Nephron progenitor cell (in vitro differentiated cells): Measurements from ENCODE around the gene ADAMTS3.

Source experiments
- DNase-seq: peaks from one replicate; pipeline ENCODE4 v3.0.0; 2021
- H3K27ac Mint-ChIP-seq: 2 replicates; pipeline ENCODE4 v1.8.0; 2021; ENCODE audit warnings: mild to moderate bottlenecking, moderate library complexity, mixed read lengths
- H3K27me3 Mint-ChIP-seq: 2 replicates; pipeline ENCODE4 v1.8.0; 2021; ENCODE audit warnings: mild to moderate bottlenecking, low read depth, mixed read lengths; ENCODE audit not compliant: poor library complexity
- H3K36me3 Mint-ChIP-seq: 2 replicates; pipeline ENCODE4 v1.8.0; 2021; ENCODE audit warnings: low read depth, mixed read lengths
- H3K4me1 Mint-ChIP-seq: 2 replicates; pipeline ENCODE4 v1.8.0; 2021; ENCODE audit warnings: mixed read lengths
- H3K4me3 Mint-ChIP-seq: 2 replicates; pipeline ENCODE4 v1.8.0; 2021; ENCODE audit warnings: mild to moderate bottlenecking, moderate library complexity, mixed read lengths
- H3K9me3 Mint-ChIP-seq: 2 replicates; pipeline ENCODE4 v1.8.0; 2021; ENCODE audit warnings: mild to moderate bottlenecking, moderate library complexity, mixed read lengths
- CTCF ChIP-seq: fragments of 200-600 bp; sonication (generic); IDR thresholded peaks from 2 replicates; pipeline ENCODE4 v1.5.0; 2021; ENCODE audit warnings: antibody characterized with exemption

The ADAMTS3 gene

GRCh38 chr4:72274251-72274650, 294.8 kb downstream of the ADAMTS3 start:
- DNase-seq: no peak
- Mint-ChIP-seq H3K27ac (no peak overlapping the region), H3K4me1 (no peaks in the 10 kb centered on the region), H3K9me3 (peaks cover 3% of the 10 kb centered on the region), H3K27me3 (peaks cover 7% of the 10 kb centered on the region), H3K4me3 (no peak overlapping the region), H3K36me3 (no peaks in the 10 kb centered on the region)
- TF ChIP-seq CTCF: no peak

DNA sequence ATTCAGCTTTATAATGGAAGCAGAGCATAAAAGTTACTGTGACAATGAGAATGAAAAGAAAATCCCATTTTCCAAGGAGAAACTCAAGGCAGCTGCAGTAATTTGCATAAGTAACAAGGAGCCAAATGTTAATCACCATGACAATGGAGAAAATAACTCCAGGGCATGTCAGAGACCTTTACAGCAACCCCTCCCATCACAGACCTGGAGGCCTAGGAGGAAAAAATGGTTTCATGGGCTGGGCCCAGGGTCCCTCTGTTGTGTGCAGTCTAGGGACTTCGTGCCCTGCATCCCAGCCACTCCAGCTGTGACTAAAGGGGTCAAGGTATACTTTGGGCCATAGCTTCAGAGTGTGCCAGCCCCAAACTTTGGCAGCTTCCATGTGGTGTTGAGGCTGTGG, 313.8 kb downstream of the ADAMTS3 start:
- no peak for TF ChIP-seq CTCF
- Mint-ChIP-seq H3K27ac (no peak overlapping the region), H3K36me3 (no peaks in the 10 kb centered on the region), H3K4me1 (no peaks in the 10 kb centered on the region), H3K4me3 (no peak overlapping the region), H3K9me3 (peaks cover 14% of the 10 kb centered on the region), H3K27me3 (no peaks in the 10 kb centered on the region)
- DNase-seq: no peak

- no peak for DNase-seq
- no peak for TF ChIP-seq CTCF
- Mint-ChIP-seq H3K9me3 (no peaks in the 10 kb centered on the region), H3K27ac (no peak overlapping the region), H3K4me3 (no peak overlapping the region), H3K4me1 (no peaks in the 10 kb centered on the region), H3K36me3 (no peaks in the 10 kb centered on the region), H3K27me3 (no peaks in the 10 kb centered on the region)
These were observed 325.4 kb downstream of the ADAMTS3 start for GRCh38 chr4:72243641-72244040.

DNA sequence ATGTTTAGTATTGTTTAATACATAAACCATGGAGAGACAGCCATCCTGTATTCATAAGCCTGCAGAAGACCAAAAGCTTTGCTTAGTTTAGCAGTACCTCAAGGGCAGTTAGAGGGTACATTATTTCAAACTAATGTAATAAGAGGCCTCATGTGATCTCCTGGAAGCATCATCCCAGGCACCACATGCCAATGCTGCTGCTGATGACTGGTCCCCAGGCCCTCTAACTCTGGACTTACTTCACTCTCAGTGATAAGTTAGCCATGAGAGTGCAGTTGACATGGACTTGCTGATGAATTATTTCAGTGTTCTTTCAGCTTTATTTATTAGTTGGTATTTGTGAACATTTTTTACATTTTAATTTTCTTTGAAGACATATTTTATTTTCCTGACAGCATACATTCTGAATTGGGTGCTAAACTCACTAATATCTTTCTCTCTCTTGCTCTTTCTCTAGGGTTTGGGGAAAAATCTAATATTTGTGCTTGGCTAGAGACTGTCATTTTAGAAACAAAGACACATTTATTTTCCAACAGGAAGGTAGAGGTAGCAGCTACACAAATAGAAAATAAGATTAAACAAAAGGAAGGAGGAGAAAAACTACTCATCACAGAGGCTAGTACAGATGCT, 329.4 kb downstream of the ADAMTS3 start:
- no peak for DNase-seq
- Mint-ChIP-seq H3K4me1 (no peaks in the 10 kb centered on the region), H3K4me3 (no peak overlapping the region), H3K36me3 (peaks cover 6% of the 10 kb centered on the region), H3K9me3 (peaks cover 10% of the 10 kb centered on the region), H3K27me3 (no peaks in the 10 kb centered on the region), H3K27ac (no peak overlapping the region)
- no peak for TF ChIP-seq CTCF
